HL-60 (cell line): ENCODE data around the gene AFAP1.

Experiments used
- DNase-seq, 2 experiments: peaks; one replicate each; pipeline ENCODE4 v3.0.0-alpha.2; 2010 to 2020; ENCODE audit warnings: low read depth in 1 of 2, low spot score in 1 of 2
- H3K27ac ChIP-seq: fragments of 250-450 bp; sonication (Bioruptor Pico); replicated peaks from 2 replicates; pipeline ENCODE4 v1.5.1; 2020; ENCODE audit warnings: mild to moderate bottlenecking, moderate library complexity
- H3K27me3 ChIP-seq: fragments of 250-450 bp; sonication (Bioruptor Pico); 2 replicates; pipeline ENCODE4 v1.5.1; 2021; ENCODE audit warnings: mild to moderate bottlenecking, moderate library complexity; ENCODE audit not compliant: insufficient read depth, poor library complexity, severe bottlenecking
- H3K4me3 ChIP-seq: replicated peaks from 2 replicates; pipeline ENCODE4 v1.5.1; 2011; ENCODE audit warnings: mild to moderate bottlenecking, control low read depth, low read length; ENCODE audit not compliant: insufficient read depth
- GABPA ChIP-seq: IDR thresholded peaks from 2 replicates; pipeline ENCODE4 v1.6.1; 2012; ENCODE audit warnings: low read depth
- POLR2AphosphoS5 ChIP-seq: IDR thresholded peaks from 2 replicates; pipeline ENCODE4 v1.6.1; 2012; ENCODE audit warnings: low read depth
- REST ChIP-seq: IDR thresholded peaks from 2 replicates; pipeline ENCODE4 v1.6.1; 2012; ENCODE audit warnings: low read depth; ENCODE audit not compliant: insufficient replicate concordance
- SPI1 ChIP-seq: IDR thresholded peaks from 2 replicates; pipeline ENCODE4 v1.6.1; 2012; ENCODE audit warnings: low read depth, mild to moderate bottlenecking, borderline replicate concordance
- TF ChIP-seq, protein P1 (sequence below): IDR thresholded peaks from one replicate; pipeline ENCODE4 v1.5.1; 2011; ENCODE audit warnings: low read length, control low read depth, inconsistent platforms; ENCODE audit not compliant: insufficient read depth

AFAP1 gene

GRCh38 chr4:7838136-7838782 is 101.4 kb downstream of the AFAP1 start:
- H3K4me3 ChIP-seq: no peak overlapping the region
- H3K27ac ChIP-seq: no peak overlapping the region
- TF ChIP-seq GABPA: no peak
- TF ChIP-seq SPI1: no peak
- TF ChIP-seq, protein P1, sequence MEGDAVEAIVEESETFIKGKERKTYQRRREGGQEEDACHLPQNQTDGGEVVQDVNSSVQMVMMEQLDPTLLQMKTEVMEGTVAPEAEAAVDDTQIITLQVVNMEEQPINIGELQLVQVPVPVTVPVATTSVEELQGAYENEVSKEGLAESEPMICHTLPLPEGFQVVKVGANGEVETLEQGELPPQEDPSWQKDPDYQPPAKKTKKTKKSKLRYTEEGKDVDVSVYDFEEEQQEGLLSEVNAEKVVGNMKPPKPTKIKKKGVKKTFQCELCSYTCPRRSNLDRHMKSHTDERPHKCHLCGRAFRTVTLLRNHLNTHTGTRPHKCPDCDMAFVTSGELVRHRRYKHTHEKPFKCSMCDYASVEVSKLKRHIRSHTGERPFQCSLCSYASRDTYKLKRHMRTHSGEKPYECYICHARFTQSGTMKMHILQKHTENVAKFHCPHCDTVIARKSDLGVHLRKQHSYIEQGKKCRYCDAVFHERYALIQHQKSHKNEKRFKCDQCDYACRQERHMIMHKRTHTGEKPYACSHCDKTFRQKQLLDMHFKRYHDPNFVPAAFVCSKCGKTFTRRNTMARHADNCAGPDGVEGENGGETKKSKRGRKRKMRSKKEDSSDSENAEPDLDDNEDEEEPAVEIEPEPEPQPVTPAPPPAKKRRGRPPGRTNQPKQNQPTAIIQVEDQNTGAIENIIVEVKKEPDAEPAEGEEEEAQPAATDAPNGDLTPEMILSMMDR: no peak
- TF ChIP-seq REST: no peak
- no peak for TF ChIP-seq POLR2AphosphoS5
- no peak for DNase-seq
- H3K27me3 ChIP-seq: no peaks in the 10 kb centered on the region

GRCh38 chr4:7837597-7838135 is 102.0 kb downstream of the AFAP1 start:
- H3K27ac ChIP-seq: no peak overlapping the region
- H3K27me3 ChIP-seq: no peaks in the 10 kb centered on the region
- H3K4me3 ChIP-seq: no peak overlapping the region
- no peak for DNase-seq
- TF ChIP-seq, protein P1: no peak
- TF ChIP-seq SPI1 (no peak), GABPA (no peak)

DNA sequence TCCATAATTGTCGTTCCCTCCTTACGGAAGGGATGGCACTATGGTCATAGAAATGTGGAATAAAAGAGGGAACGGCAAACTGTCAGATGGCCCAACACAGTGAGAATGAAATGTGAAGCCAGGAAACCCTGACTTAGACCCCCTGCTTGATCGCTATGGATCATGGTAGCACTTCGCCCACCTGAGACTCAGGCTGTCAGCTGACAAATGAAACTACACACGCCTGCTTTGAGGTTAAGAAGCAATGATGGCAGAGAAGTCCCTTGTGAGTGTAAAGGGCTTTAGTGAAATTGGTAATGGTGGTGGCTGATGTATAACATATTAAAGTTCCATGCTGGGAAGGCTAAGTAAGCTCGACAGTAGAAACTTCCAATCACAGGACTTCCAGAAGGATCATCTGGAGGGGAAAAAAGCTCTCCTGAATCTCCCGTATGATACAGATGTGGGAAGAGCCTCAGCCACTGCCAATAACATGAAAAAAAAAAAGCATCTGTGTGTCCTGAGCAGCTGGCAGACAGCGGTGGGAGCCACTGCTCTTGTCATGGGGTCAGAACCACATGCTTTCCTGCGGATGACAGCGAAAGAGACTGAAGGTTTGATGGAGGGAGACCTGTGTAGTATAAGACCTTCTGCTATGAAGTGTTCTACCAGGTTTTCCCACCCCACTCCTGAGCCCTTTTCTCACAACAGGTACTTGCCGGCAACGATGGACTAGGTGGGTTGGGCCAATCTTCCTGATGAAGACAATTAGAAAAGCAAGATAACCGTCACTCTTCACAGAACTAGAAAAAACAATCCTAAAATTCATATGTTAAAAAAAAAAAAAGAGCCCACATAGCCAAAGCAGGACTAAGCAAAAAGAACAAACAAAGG is 107.6 kb downstream of the AFAP1 start:
- Histone ChIP-seq H3K27me3 (no peaks in the 10 kb centered on the region), H3K4me3 (no peak overlapping the region), H3K27ac (no peak overlapping the region)
- TF ChIP-seq, protein P1: no peak
- TF ChIP-seq GABPA (no peak), POLR2AphosphoS5 (no peak), REST (no peak), SPI1 (no peak)
- no peak for DNase-seq
